HG02885 (cell line): ENCODE data around the gene TMEM114.

Source experiments
- ATAC-seq: cut with Tn5 transposase; IDR thresholded peaks from one replicate; pipeline ENCODE4 v1.9.1; 2021; ENCODE audit warnings: mild to moderate bottlenecking; ENCODE audit not compliant: unreplicated experiment, poor library complexity

The TMEM114 gene

DNA sequence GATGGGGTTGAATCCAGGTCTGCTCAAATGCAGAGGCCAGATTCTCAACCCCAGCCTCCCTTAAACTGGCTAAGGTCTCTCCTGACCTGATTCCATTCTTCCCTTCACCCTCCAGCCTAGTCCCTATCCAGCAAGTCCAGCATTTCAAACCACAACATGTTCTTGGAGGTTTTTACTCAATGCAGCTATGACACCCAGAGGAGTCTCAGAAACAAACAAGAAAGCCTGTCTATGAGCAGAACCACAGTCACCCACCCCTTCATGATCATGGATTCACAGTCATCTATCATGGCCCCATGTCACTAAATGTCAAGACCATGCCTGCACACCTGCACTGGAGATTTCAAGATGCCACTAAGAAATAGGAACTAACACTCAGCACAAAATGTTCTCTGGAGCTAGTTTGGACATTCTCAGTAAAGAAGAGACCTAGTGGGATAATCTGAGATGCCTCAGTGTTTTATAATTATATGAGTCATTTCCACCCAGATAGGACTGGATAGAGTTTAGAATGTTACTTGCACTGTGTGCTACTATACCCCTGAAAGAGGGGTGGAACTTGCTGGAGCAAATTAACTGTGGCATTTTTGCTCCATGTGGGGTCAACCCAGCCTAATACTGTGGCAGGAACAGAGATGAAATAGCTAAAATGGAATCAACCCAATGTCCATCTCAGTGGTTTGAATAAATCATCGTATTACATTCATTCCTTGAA is 21.7 kb upstream of the TMEM114 start:
- ATAC-seq = no peak

- no peak for ATAC-seq
Measured at GRCh38 chr16:8611122-8611521, 20.8 kb upstream of the TMEM114 start.

GRCh38 chr16:8607214-8607613 is 16.9 kb upstream of the TMEM114 start:
- ATAC-seq = no peak

GRCh38 chr16:8605554-8605953 is 15.2 kb upstream of the TMEM114 start:
- ATAC-seq = no peak

DNA sequence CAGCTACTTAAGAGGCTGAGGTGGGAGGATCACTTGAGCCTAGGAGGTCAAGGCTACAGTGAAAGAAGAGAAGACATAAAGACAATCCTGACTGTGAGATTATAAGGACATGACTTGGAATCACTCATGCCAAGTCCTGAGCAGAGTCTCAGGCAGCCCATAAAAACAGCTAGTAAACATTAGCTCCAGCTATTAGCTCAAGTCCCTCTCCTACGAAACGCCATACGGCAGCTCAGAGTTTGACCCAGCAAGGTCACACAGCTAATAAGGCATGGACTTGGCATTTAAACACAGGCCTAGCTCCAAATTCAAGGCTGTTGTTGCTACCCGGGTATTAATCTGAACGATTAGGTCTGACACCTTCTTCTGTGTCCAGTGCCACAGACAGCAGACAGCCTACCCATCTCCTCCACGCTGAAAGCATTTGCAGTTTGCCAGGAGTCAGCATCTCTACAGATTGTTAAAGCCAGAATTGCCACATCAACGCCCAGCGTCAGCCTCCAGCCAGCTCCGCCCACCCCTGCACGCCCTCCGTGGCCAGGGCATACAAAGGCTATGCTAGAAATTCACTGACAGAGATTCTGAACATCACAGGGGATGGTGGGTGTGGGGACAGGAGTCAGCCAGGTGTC is 9.9 kb upstream of the TMEM114 start:
- no peak for ATAC-seq

DNA sequence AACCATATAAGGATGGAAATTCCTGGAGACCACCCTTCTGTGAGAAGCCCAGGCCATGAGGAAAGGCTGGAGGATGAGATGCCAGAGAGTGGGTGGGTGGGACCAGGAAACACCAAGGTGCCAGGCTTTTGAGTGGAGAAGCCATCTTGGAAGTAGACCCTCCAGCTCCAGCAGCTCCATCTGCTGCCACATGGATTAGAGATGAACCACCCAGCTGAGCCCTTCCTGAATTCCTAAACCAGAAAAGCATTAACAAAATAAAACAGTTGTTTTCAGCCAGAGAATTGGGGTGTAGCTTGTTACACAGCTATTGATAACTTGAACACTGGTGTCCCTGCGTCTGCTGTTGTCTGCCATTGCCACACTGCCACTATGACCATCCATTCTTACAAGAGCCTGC is 6.3 kb upstream of the TMEM114 start:
- no peak for ATAC-seq

GRCh38 chr16:8595783-8596182 is 5.5 kb upstream of the TMEM114 start:
- ATAC-seq = no peak

- ATAC-seq = no peak
Measured at GRCh38 chr16:8594149-8594666, 3.9 kb upstream of the TMEM114 start.

DNA sequence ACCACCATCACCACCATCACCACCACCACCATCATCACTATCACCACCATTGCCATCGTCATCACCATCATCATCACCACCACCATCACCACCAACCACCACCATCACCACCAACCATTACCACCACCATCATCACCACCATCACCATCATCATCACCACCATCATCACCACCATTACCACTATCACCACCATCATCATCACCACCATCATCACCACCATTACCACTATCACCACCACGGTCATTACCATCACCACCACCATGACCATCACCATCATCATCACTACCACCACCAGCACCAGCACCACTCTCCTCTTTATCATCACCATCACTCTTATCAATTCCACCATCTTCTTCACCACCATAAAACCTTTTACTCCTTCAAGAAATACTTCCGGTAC is 1.1 kb upstream of the TMEM114 start:
- no peak for ATAC-seq

- ATAC-seq = no peak
Measured at GRCh38 chr16:8590811-8591210, 500 bp upstream of the TMEM114 start.

GRCh38 chr16:8589057-8589899 is 1.0 kb downstream of the TMEM114 start:
- ATAC-seq = no peak

DNA sequence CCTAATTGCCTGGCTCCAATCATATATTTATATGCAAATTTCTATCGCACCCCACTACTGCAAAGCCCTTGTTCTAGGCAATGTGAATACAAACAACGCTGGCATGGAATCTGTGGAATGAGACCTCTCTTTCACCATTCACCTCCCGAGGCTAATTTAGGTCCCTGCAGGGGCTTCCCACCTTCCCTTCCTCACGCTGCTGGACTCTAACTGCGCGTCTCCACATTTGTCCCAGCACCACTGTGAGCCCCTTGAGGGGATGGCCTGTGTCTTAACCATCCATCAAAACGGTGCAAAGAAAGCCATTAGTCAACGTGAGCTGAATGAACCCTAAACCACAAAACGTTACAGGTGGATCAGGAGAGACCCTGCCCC is 1.6 kb downstream of the TMEM114 start:
- ATAC-seq = no peak

DNA sequence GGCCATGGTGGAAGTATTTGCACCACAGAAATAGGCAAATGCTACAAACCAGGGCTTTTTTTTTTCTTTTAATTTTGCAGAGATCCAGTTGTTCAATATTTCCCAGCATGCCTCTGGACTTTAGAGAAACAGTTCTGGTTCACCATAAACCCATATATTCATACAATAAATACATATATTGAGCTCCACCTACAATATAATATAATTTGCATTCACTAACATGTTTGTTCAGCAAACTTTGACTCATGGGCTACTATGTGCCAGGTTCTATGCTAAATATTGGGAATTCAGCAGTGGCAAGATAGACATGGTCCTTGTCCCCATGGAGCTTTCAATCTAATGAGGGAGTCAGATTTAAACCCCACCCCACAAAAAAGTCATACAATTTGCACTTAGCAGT is 3.2 kb downstream of the TMEM114 start:
- no peak for ATAC-seq

DNA sequence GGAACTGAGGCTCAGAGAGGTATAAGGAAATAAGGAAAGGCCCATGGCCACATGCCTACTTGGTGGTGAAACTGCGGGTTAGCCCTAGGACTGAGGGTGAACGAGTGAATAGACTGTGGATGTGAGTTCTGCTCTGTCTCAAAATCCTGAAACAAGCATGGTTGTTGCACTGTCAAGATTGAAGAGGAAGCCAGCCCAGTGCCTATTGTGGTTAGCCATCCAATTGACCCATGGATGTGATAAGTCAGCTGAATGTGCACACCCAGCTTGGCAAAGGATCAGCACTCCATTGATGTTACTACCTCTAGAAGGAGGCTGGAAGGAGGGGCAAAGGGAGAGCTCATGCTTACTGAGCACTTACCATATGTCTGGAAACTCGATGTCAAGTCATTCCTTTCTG is 4.5 kb downstream of the TMEM114 start:
- ATAC-seq = no peak

GRCh38 chr16:8585041-8585440 is 5.3 kb downstream of the TMEM114 start:
- no peak for ATAC-seq

GRCh38 chr16:8583732-8584131 is 6.6 kb downstream of the TMEM114 start:
- ATAC-seq = no peak

DNA sequence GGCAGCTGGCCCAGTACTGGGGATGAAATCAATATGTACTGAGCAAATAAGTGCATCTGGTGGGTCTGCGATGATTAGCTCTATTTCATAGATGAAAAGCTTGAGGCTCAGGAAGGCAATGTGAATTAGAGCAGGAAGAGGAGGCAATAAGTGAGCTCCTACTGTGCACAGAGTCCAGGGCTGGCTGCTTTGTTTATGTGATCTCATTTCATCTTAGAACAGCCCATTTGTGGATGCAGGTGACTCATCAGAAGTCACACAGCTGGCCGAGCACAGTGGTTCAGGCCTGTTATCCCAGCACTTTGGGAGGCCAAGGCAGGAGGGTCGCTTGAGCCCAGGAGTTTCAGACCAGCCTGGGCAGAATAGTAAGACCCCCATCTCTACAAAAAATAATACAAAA is 7.1 kb downstream of the TMEM114 start:
- no peak for ATAC-seq

DNA sequence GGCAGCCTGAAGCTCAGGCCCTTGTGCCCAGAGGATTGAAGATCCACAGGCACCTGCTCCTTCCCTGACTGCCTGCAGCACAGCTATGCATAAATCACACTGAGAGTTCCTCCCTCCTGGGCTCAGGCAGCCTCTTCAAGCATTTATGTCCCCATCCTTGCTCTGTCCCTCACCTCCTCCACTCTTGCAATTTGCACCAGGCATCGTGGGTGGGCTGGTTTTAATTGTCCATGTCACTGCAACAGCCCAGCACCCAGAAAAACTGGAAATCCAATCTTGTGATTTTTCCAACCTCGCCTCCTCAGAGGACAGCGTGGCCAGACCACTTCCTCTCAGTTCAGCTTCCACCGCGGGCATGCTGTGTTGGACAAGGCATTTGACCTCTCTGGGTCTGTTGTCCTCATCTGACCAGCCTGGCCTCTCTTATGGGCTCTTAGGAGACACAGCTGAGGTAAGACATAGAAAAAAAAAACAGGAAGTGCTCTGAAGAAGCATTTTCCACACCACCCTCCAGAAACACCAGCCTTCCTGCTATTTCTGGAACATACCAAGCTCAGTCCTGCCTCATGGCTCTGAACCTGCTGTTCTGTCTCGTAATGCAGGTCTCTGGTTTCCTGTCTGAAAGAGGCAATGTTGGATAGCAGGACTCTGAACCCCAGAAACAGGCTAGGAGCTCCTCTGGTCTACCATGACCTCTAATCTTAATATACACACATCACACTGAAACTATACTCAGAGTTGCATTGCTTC is 8.3 kb downstream of the TMEM114 start:
- ATAC-seq = no peak

DNA sequence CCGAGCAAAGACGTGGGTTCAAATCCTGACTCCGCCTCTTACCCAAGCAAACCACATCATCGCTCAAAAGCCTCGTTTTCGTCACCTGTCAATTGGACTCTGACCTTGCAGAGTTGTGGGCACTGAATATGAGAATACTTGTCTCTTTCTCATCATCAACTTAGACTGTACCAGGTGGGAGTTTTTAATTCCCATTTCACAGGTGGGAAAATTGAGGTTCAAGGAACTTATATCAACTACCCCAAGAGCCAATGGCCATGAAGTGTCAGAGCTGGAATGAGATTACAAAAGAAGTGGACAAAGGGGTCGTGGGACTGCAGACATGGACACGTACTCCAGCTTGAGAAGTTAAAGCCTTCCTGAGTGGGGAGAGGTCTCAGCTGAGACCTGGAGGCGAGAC is 10.8 kb downstream of the TMEM114 start:
- no peak for ATAC-seq

- no peak for ATAC-seq
Measured at GRCh38 chr16:8577678-8578304, 12.5 kb downstream of the TMEM114 start.
